ENCODE data around the gene DOCK4.

DNA sequence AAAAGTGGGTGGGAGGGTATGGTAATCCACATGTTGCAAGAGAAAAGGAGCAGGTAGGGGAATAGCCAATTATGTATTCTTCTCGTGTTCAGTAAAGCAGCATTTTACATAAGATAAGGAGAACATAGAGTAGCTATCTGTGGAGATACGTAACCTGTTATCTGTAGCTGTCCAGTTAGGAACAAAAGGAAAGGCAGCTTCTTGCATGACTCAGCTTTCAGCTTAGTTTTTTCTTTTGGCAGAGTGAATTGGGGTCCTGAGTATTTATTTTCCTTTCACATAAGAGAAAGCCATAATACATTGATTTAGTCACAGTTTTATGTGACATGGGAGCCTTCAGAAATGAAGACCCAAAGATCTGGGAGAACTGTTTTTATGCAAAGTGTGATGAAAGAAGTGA is 527.2 kb downstream of the DOCK4 start:
- no peak for TF ChIP-seq EZH2 (IDR thresholded peaks at IDR 0.05; ENCODE audit: borderline replicate concordance, control insufficient read depth, low read depth, low read length)
- TF ChIP-seq, protein P1, sequence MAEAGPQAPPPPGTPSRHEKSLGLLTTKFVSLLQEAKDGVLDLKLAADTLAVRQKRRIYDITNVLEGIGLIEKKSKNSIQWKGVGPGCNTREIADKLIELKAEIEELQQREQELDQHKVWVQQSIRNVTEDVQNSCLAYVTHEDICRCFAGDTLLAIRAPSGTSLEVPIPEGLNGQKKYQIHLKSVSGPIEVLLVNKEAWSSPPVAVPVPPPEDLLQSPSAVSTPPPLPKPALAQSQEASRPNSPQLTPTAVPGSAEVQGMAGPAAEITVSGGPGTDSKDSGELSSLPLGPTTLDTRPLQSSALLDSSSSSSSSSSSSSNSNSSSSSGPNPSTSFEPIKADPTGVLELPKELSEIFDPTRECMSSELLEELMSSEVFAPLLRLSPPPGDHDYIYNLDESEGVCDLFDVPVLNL (IDR thresholded peaks at IDR 0.05; ENCODE audit: low read depth, low read length) = no peak
- no peak for TF ChIP-seq YY1 (IDR thresholded peaks at IDR 0.05; ENCODE audit: low read depth, low read length)
- TF ChIP-seq, protein P2, sequence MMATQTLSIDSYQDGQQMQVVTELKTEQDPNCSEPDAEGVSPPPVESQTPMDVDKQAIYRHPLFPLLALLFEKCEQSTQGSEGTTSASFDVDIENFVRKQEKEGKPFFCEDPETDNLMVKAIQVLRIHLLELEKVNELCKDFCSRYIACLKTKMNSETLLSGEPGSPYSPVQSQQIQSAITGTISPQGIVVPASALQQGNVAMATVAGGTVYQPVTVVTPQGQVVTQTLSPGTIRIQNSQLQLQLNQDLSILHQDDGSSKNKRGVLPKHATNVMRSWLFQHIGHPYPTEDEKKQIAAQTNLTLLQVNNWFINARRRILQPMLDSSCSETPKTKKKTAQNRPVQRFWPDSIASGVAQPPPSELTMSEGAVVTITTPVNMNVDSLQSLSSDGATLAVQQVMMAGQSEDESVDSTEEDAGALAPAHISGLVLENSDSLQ (IDR thresholded peaks at IDR 0.05) = no peak
- TF ChIP-seq, protein P3, sequence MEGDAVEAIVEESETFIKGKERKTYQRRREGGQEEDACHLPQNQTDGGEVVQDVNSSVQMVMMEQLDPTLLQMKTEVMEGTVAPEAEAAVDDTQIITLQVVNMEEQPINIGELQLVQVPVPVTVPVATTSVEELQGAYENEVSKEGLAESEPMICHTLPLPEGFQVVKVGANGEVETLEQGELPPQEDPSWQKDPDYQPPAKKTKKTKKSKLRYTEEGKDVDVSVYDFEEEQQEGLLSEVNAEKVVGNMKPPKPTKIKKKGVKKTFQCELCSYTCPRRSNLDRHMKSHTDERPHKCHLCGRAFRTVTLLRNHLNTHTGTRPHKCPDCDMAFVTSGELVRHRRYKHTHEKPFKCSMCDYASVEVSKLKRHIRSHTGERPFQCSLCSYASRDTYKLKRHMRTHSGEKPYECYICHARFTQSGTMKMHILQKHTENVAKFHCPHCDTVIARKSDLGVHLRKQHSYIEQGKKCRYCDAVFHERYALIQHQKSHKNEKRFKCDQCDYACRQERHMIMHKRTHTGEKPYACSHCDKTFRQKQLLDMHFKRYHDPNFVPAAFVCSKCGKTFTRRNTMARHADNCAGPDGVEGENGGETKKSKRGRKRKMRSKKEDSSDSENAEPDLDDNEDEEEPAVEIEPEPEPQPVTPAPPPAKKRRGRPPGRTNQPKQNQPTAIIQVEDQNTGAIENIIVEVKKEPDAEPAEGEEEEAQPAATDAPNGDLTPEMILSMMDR (IDR thresholded peaks at IDR 0.05 in 2 of 3, conservative IDR thresholded peaks at IDR 0.05 in 1 of 3; ENCODE audit: control insufficient read depth in 2 of 3, extremely low read depth in 1 of 3, insufficient read depth in 1 of 3, low read depth in 3 of 3, low read length in 3 of 3) = no peak
